Ascending aorta (tissue), 2 donors: Measurements from ENCODE around the gene SYNJ2. TPM values are rescaled to one million over a fixed set of nuclear protein-coding genes. Genes with fewer than 3 reads are reported as not detected.

Experiments used
- DNase-seq, 2 donors: peaks; one replicate each; pipeline ENCODE4 v3.0.0-alpha.2; 2019; ENCODE audit warnings: low spot score in 2 of 2
- H3K27ac ChIP-seq, 2 donors: fragments of 200-600 bp; sonication (generic); one replicate each; pipeline ENCODE4 v1.5.1; 2016 to 2017; ENCODE audit warnings: mild to moderate bottlenecking in 1 of 2
- H3K27me3 ChIP-seq: fragments of 200-600 bp; sonication (generic); one replicate; pipeline ENCODE4 v1.5.1; 2017
- H3K36me3 ChIP-seq, 2 donors: fragments of 200-600 bp; sonication (generic); one replicate each; pipeline ENCODE4 v1.5.1; 2016
- H3K4me1 ChIP-seq, 2 donors: fragments of 200-600 bp; sonication (generic); one replicate each; pipeline ENCODE4 v1.5.1; 2016 to 2017; ENCODE audit warnings: mild to moderate bottlenecking in 1 of 2
- H3K4me3 ChIP-seq, 2 donors: fragments of 200-600 bp; sonication (generic); one replicate each; pipeline ENCODE4 v1.5.1; 2016 to 2017; ENCODE audit warnings: mild to moderate bottlenecking in 1 of 2
- H3K9me3 ChIP-seq, 2 donors: fragments of 200-600 bp; sonication (generic); one replicate each; pipeline ENCODE4 v1.5.1; 2016
- intact Hi-C: fragments of 100-400 bp; cut with DNase I; formaldehyde crosslinking; loops from one replicate; pipeline ENCODE4 v1.15.1; 2023
- total RNA-seq: library from RNA; depleted of rRNA; stranded (reverse); fragments of >200 nt; gene quantifications from one replicate; pipeline ENCODE4 v1.1.0, GENCODE V29; 2016
- TF ChIP-seq, protein P1 (sequence below), 3 experiments: fragments of 200-600 bp in 2 of 3; fragments of 450-650 bp in 1 of 3; sonication (generic) in 2 of 3; IDR thresholded peaks; one replicate each; pipeline ENCODE4 v1.5.1; 2016 to 2019; ENCODE audit warnings: antibody characterized with exemption in 3 of 3, mild to moderate bottlenecking in 1 of 3, moderate library complexity in 1 of 3

SYNJ2 gene
- total RNA-seq, 1 donor from 2014 or later: 3.0 TPM

DNA sequence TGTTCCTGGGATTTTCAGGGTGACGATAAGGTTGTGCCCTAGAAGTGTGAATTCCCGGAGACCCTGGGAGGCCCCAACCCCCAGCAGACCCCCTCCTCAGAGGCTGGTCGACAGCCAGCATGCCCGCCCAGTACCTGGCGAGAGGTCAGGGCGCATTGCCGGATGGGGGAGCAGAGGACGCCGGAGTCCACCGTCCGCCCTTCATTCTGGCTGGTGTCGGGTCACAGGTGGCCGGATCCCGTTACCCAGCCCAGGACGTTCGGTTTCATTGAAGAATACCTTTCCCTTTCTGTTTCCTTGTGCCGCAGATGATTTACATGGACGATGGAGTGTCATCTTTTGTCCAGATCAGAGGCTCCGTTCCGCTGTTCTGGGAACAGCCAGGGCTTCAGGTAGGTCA lies 61.3 kb downstream of the SYNJ2 start:
- Histone ChIP-seq H3K36me3 (no peaks in the 10 kb centered on the region), H3K4me1 (peaks cover 41 to 81% of the 10 kb centered on the region in 2 donors), H3K4me3 (peak overlapping the region in 1 of 2 donors; percentile 12), H3K9me3 (no peaks in the 10 kb centered on the region), H3K27ac (peak overlapping the region; percentile 91 to 95), H3K27me3 (no peaks in the 10 kb centered on the region)
- TF ChIP-seq, protein P1, sequence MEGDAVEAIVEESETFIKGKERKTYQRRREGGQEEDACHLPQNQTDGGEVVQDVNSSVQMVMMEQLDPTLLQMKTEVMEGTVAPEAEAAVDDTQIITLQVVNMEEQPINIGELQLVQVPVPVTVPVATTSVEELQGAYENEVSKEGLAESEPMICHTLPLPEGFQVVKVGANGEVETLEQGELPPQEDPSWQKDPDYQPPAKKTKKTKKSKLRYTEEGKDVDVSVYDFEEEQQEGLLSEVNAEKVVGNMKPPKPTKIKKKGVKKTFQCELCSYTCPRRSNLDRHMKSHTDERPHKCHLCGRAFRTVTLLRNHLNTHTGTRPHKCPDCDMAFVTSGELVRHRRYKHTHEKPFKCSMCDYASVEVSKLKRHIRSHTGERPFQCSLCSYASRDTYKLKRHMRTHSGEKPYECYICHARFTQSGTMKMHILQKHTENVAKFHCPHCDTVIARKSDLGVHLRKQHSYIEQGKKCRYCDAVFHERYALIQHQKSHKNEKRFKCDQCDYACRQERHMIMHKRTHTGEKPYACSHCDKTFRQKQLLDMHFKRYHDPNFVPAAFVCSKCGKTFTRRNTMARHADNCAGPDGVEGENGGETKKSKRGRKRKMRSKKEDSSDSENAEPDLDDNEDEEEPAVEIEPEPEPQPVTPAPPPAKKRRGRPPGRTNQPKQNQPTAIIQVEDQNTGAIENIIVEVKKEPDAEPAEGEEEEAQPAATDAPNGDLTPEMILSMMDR (IDR thresholded peaks at IDR 0.05): no peak
- DNase-seq: no peak
- intact Hi-C loops: loop anchor here (2.0 kb wide), 2 partner anchors 40 to 60 kb away; no protein-coding TSS in a partner anchor

DNA sequence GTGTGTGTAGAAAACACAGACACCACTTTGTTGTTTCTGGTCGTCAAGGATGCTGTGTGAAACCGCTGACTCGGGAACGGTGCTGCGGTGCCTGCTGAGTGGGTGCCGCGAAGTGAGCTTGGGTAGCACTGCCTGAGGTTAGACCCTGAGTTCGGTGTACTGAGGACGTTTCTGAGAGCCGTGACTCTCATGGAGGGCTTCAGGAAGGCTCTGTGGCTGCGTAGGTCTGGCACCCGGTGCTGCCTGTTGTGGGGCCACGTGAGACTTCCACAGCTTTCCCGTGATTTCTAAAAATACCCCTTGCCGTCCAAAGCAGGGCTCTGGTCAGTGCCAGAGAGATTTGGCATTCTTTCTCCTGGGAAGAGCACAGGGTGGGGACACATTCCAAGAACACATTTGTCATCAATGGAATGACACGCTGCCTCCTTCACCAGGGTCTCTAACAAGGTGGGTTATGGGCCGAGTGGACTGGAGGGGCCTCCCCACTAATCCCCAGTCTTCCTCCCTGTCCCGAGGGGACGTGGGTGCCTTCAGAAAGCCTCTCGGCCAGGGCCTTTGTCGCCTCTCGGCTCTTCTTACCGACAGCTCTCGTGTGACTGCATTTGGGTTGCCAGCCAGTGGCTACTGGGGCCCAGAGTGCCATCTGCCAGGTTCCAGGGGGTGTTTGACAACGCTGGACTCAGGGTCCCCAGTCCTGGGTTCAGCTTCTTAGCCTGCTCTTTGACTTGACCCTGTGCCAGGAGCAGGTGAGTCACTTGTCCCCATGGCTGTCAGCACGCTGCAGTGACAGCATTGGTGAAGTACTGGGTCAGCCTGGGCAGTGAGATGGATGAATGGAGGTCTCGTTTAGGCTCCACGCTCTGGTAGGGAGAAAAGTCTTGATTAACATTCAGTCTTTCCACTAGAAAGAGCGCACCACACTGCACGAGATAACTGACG lies 62.2 kb downstream of the SYNJ2 start:
- intact Hi-C loops: loop anchor here (2.0 kb wide), 2 partner anchors 41 to 61 kb away; no protein-coding TSS in a partner anchor
- DNase-seq: peak in 1 of 2 donors; percentile 93
- TF ChIP-seq, protein P1 (IDR thresholded peaks at IDR 0.05): no peak
- Histone ChIP-seq H3K27me3 (no peaks in the 10 kb centered on the region), H3K27ac (peak overlapping the region; percentile 91 to 95), H3K9me3 (no peaks in the 10 kb centered on the region), H3K4me1 (peaks cover 39 to 72% of the 10 kb centered on the region in 2 donors), H3K36me3 (no peaks in the 10 kb centered on the region), H3K4me3 (peak overlapping the region in 1 of 2 donors; percentile 12)

DNA sequence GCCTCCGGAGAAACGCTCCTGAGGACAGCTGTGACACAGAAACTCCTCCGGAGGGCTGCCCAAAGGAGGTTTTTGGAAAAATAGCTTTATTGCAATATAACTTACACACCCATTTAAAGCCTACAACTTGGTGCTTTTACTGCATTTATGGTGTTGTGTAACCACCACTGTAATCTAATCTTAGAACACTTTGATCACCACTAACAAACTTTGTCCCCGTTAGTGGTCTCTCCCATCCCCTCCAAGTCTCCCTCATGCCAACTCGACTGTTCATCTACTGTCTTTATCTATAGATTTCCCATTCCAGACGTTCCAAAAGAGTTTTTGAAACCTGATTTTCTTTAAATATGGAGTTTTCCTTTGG lies 62.8 kb downstream of the SYNJ2 start:
- Histone ChIP-seq H3K4me1 (peaks cover 34 to 66% of the 10 kb centered on the region in 2 donors), H3K27ac (peak overlapping the region; percentile 91 to 95)

DNA sequence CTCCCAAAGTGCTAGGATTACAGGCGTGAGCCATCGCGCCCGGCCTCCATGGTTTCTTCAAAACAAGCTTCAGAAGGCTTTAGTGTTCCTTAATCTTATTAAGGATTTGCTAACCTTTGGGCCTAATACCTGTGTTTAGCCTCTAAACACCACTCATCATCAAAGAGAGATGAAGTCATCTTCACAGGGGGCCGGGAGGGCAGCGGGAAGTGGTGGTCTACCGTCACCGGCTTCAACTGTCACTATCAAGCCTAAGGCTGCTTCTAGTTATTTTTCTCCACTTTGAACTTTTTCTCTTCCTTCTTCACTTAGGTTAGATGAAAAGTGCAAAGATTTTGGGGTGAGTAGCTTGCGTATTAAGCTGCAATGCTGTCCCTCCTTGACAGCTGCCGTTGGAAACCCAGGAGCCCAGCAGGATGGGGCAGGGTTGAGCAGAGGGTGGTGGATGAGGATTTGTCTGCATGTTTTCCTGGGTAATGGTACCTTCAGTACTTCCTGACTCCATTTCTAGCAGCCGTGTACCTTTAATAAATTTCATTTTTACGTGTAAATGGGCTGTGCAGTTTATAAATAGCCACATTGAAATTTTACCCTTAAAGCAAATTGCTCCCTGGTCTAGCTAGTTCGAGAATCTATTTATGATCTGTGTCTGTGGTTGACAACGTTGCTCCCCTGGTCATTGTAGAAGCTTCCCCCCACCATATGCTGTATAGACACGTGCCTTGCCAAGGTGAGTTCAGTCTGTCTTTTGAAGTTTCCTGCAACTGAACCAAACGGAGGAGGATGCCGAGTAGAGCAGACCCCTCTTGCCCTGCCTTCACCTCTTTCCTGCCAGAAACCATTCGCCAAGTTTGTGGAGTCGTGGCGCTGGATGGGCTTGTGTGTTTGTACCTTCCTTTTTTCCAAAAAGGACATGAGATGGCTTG lies 64.8 kb downstream of the SYNJ2 start:
- H3K9me3 ChIP-seq: no peaks in the 10 kb centered on the region
- no peaks in the 10 kb centered on the region for H3K27me3 ChIP-seq
- peaks cover 18 to 48% of the 10 kb centered on the region in 2 donors for H3K4me1 ChIP-seq
- H3K27ac ChIP-seq: peak overlapping the region; percentile 91 to 95
- TF ChIP-seq, protein P1 (IDR thresholded peaks at IDR 0.05): no peak
- no peak overlapping the region for H3K4me3 ChIP-seq
- no peak for DNase-seq
- H3K36me3 ChIP-seq: no peaks in the 10 kb centered on the region
- intact Hi-C loops: no loop called here

More for the DNA sequence above, 62.8 kb downstream of the SYNJ2 start:
- TF ChIP-seq, protein P1 (IDR thresholded peaks at IDR 0.05): no peak
- no peaks in the 10 kb centered on the region for H3K36me3 ChIP-seq
- no peak for DNase-seq
- no peak overlapping the region for H3K4me3 ChIP-seq
- intact Hi-C loops: no loop called here
- no peaks in the 10 kb centered on the region for H3K9me3 ChIP-seq
- H3K27me3 ChIP-seq: no peaks in the 10 kb centered on the region

DNA sequence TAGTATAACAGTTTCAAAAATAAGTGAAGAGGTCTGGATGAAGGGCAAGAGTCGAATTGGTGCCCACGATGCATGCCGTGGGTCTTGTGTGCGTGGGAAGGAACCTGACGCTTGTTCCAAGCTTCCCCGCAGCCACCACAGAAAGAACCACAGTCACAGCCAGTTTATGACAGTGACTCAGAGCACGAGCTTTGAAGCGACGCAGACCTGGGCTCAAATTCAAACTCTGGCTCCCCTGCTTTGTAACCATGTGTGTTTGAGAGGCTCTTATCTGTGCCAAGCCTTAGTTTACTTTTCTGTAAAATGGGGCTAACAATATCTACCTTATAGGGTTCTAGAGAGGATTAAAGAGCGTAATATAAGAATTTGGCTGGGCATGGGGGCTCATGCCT lies 65.5 kb downstream of the SYNJ2 start:
- TF ChIP-seq, protein P1 (IDR thresholded peaks at IDR 0.05): no peak
- peak in 1 of 2 donors; percentile 84 for DNase-seq
- H3K27ac ChIP-seq: peak overlapping the region in 1 of 2 donors; percentile 95

More for the DNA sequence above, 65.5 kb downstream of the SYNJ2 start:
- no peaks in the 10 kb centered on the region for H3K27me3 ChIP-seq
- no peak overlapping the region for H3K4me3 ChIP-seq
- H3K36me3 ChIP-seq: no peaks in the 10 kb centered on the region
- intact Hi-C loops: no loop called here
- H3K9me3 ChIP-seq: no peaks in the 10 kb centered on the region
- peaks cover 11 to 41% of the 10 kb centered on the region in 2 donors for H3K4me1 ChIP-seq
